ENCODE data around the gene GHDC. TPM values are rescaled to one million over a fixed set of nuclear protein-coding genes. Genes with fewer than 3 reads are reported as not detected.
"Not testable (repeated sequence)": the region's sequence is repeated elsewhere in the genome, so short reads cannot be mapped to it uniquely, and the experiment has no call there.

Gene GHDC
- total and polyA plus RNA-seq, 10 donors: 22.0 to 122 (median 39.6) TPM

DNA sequence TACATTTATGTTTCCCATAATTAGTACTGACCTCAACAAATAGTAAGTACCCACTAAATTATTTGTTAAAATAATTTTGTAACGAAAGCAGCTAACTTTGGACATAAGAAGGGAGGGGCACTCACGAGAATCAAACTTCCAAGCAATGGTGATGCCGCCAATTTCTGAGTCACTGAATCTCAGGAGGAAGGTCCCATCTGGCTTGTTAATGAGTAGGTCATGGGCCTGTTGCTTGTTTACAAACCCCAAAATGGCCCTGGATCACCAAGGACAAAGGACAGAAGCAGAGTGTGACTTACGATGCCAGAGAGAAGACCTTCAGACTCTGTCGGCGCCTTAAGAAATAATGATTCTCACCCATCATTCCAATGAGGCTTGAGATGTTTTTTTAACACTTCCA lies 15.8 kb upstream of the GHDC start:
- Histone ChIP-seq H3K4me3 (no peak overlapping the region), H3K27ac (no peak overlapping the region), H3K9me3 (no peaks in the 10 kb centered on the region), H3K27me3 (replicated peaks in 1 of 7) (no peaks in the 10 kb centered on the region), H3K36me3 (peaks cover 4 to 100% (median 87%) of the 10 kb centered on the region in 6 donors), H3K4me1 (no peaks in the 10 kb centered on the region)
- TF ChIP-seq POLR2A (IDR thresholded peaks at IDR 0.05) (no peak), POLR2AphosphoS5 (IDR thresholded peaks at IDR 0.05) (no peak)
- TF ChIP-seq, protein P1, sequence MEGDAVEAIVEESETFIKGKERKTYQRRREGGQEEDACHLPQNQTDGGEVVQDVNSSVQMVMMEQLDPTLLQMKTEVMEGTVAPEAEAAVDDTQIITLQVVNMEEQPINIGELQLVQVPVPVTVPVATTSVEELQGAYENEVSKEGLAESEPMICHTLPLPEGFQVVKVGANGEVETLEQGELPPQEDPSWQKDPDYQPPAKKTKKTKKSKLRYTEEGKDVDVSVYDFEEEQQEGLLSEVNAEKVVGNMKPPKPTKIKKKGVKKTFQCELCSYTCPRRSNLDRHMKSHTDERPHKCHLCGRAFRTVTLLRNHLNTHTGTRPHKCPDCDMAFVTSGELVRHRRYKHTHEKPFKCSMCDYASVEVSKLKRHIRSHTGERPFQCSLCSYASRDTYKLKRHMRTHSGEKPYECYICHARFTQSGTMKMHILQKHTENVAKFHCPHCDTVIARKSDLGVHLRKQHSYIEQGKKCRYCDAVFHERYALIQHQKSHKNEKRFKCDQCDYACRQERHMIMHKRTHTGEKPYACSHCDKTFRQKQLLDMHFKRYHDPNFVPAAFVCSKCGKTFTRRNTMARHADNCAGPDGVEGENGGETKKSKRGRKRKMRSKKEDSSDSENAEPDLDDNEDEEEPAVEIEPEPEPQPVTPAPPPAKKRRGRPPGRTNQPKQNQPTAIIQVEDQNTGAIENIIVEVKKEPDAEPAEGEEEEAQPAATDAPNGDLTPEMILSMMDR (IDR thresholded peaks at IDR 0.05 in 8 of 11, conservative IDR thresholded peaks at IDR 0.05 in 3 of 11): no peak
- DNase-seq: no peak
- 90 to 96% (median 93%) methylated on average over 6 of the region's 6 CpGs for WGBS, 5 donors
- intact Hi-C loops (cut with DNase I; ENCODE audit: low total_unique reads): no loop called here

DNA sequence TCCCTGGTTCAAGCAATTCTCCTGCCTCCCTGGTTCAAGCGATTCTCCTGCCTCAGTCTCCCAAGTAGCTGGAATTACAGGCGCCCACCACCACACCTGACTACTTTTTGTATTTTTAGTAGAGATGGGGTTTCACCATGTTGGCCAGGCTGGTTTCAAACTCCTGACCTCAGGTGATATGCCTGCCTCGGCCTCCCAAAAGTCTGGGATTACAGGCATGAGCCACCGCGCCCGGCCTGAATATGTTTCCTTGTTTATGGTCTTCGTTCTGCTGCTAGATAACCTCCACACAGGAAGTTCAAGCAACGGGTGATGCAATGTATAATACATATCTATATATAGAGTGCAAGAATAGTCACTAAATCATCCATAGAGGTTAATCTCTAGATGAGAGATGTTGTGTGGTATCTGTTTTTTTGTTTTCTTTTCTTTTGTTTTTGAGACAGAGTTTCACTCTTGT lies 11.9 kb upstream of the GHDC start:
- H3K27me3 ChIP-seq (replicated peaks in 1 of 7); H3K4me1 ChIP-seq; H3K4me3 ChIP-seq; H3K9me3 ChIP-seq; intact Hi-C loops (cut with DNase I; ENCODE audit: low total_unique reads): not testable (repeated sequence)
- WGBS, 5 donors: 54 to 84% (median 71%) methylated on average over 8 of the region's 8 CpGs
- Histone ChIP-seq H3K27ac (peak overlapping the region in 2 of 8 donors; percentile 22 to 24), H3K36me3 (peaks cover 4 to 100% (median 87%) of the 10 kb centered on the region in 6 donors)
- DNase-seq: peak; percentile 40

DNA sequence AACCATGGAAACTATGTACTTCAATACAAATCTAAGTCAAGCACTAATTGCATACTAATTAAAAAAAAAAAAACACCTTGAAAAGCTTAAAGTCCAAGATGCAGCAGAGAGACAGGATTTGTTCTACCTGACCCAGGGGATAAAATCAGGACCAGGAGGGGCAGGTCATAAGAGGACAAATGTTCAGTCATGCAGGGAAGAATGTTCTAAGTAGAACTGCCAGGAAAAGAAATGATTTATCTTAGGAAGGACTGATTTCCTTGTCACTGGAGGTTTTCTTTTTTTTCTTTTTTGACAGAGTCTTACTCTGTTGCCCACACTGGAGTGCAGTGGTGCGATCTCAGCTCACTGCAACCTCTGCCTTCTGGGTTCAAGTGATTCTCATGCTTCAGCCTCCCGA lies 9.1 kb upstream of the GHDC start:
- Histone ChIP-seq H3K27ac (no peak overlapping the region), H3K9me3 (no peaks in the 10 kb centered on the region), H3K4me3 (no peak overlapping the region), H3K4me1 (peaks cover 9 to 28% (median 18%) of the 10 kb centered on the region in 6 donors), H3K27me3 (replicated peaks in 1 of 7) (no peaks in the 10 kb centered on the region), H3K36me3 (peaks cover 0 to 92% (median 66%) of the 10 kb centered on the region in 6 donors)
- DNase-seq: no peak
- intact Hi-C loops (cut with DNase I; ENCODE audit: low total_unique reads): no loop called here
- 96 to 100% (median 97%) methylated on average over 2 of the region's 2 CpGs for WGBS, 5 donors
- TF ChIP-seq, protein P1 (IDR thresholded peaks at IDR 0.05 in 8 of 11, conservative IDR thresholded peaks at IDR 0.05 in 3 of 11): no peak
- TF ChIP-seq POLR2AphosphoS5 (IDR thresholded peaks at IDR 0.05) (no peak), POLR2A (IDR thresholded peaks at IDR 0.05) (no peak)

DNA sequence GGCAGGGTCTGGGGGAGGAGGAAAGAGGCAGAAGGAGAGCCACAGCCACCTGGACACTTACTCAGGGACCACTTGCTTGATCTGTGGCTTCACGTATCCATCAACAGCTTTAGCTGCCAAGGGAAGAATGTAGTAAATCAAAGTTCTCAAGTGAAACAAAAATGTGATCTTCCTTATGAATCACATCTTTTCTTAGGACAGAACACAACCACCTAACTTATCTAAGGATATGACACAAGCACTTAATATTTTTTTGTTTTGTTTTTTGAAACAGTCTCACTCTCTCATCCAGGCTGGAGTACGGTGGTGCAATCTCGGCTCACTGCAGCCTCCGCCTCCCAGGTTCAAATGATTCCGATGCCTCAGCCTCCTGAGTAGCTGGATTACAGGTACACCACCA lies 8.4 kb upstream of the GHDC start:
- no peak for DNase-seq
- peaks cover 0 to 86% (median 62%) of the 10 kb centered on the region in 6 donors for H3K36me3 ChIP-seq
- peaks cover 9 to 32% (median 18%) of the 10 kb centered on the region in 6 donors for H3K4me1 ChIP-seq
- TF ChIP-seq, protein P1 (IDR thresholded peaks at IDR 0.05 in 8 of 11, conservative IDR thresholded peaks at IDR 0.05 in 3 of 11): no peak
- TF ChIP-seq POLR2A (IDR thresholded peaks at IDR 0.05) (no peak), POLR2AphosphoS5 (IDR thresholded peaks at IDR 0.05) (no peak)
- intact Hi-C loops (cut with DNase I; ENCODE audit: low total_unique reads): no loop called here
- 95 to 98% (median 98%) methylated on average over 5 of the region's 5 CpGs for WGBS, 5 donors
- H3K27ac ChIP-seq: no peak overlapping the region
- H3K27me3 ChIP-seq (replicated peaks in 1 of 7): no peaks in the 10 kb centered on the region
- H3K4me3 ChIP-seq: no peak overlapping the region
- no peaks in the 10 kb centered on the region for H3K9me3 ChIP-seq

DNA sequence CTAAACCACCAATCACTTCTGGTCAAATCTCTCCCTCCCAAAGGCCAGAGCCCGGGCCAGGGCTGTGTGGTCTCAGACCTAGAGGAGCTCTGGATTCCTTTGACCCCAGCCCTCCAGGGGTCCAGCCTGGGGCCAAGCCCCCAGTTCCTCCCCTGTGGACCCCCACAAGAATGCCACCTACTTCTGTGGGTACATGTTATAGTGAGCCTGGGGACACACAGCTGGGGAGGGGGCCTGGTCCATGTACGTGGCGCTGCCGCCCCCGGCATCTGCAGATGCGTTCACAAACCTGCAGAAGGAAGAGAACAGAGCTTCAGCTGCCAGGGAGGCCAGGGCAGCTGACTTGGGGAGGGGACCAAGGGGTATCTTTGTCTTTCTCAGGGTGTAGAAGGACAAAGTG lies 7.9 kb upstream of the GHDC start:
- no peak overlapping the region for H3K4me3 ChIP-seq
- TF ChIP-seq POLR2AphosphoS5 (IDR thresholded peaks at IDR 0.05) (peak in 1 of 3 donors; percentile 13), POLR2A (IDR thresholded peaks at IDR 0.05) (no peak)

More for the DNA sequence above, 7.9 kb upstream of the GHDC start:
- intact Hi-C loops (cut with DNase I; ENCODE audit: low total_unique reads): no loop called here
- Histone ChIP-seq H3K27ac (no peak overlapping the region), H3K4me1 (peaks cover 9 to 32% (median 18%) of the 10 kb centered on the region in 6 donors), H3K36me3 (peaks cover 0 to 80% (median 60%) of the 10 kb centered on the region in 6 donors), H3K27me3 (replicated peaks in 1 of 7) (no peaks in the 10 kb centered on the region), H3K9me3 (no peaks in the 10 kb centered on the region)
- 95 to 100% (median 97%) methylated on average over 1 to 6 of the region's 6 CpGs for WGBS, 5 donors
- no peak for DNase-seq
